ENCODE measurements around the gene VDR. TPM values are rescaled to one million over a fixed set of nuclear protein-coding genes. Genes with fewer than 3 reads are reported as not detected.

Gene VDR
- total RNA-seq, 1 experiment from 2014 or later = 22.3 TPM

GRCh38 chr12:47846294-47846996 is 58.3 kb downstream of the VDR start:
- POLR2A ChIA-PET = interaction anchor here (0.9 kb wide), 1 partner anchor 14 kb away, joined by 3 read pairs; no protein-coding TSS in a partner anchor
- no peaks in the 10 kb centered on the region for H3K27me3 Mint-ChIP-seq (ENCODE audit: insufficient read depth, unreplicated experiment)
- no peak for TF ChIP-seq CTCF (IDR thresholded peaks at IDR 0.05; ENCODE audit: unreplicated experiment)
- intact Hi-C loops (cut with micrococcal nuclease) = no loop called here
- H3K4me3 Mint-ChIP-seq (ENCODE audit: unreplicated experiment) = no peak overlapping the region
- no peak overlapping the region for H3K27ac Mint-ChIP-seq (ENCODE audit: low read depth, unreplicated experiment)
- CTCF ChIA-PET = interaction anchor here (0.5 to 1.6 kb wide), 9 partner anchors 9 to 635 kb away, joined by 3 to 6 read pairs (median 4); no protein-coding TSS in a partner anchor
- peaks cover 57% of the 10 kb centered on the region for H3K36me3 Mint-ChIP-seq (ENCODE audit: insufficient read depth, unreplicated experiment)
- no peaks in the 10 kb centered on the region for H3K9me3 Mint-ChIP-seq (ENCODE audit: unreplicated experiment)
- peaks cover 15% of the 10 kb centered on the region for H3K4me1 Mint-ChIP-seq (ENCODE audit: insufficient read depth, unreplicated experiment)
- no TSS peak for BruUV-seq (replicated peaks)
- DNase-seq (ENCODE audit: unreplicated experiment) = no peak

- DNase-seq (ENCODE audit: unreplicated experiment) = no peak
- no peak for TF ChIP-seq CTCF (IDR thresholded peaks at IDR 0.05; ENCODE audit: unreplicated experiment)
- Mint-ChIP-seq H3K27ac (ENCODE audit: low read depth, unreplicated experiment) (no peak overlapping the region), H3K9me3 (ENCODE audit: unreplicated experiment) (no peaks in the 10 kb centered on the region), H3K4me1 (ENCODE audit: insufficient read depth, unreplicated experiment) (peaks cover 11% of the 10 kb centered on the region), H3K36me3 (ENCODE audit: insufficient read depth, unreplicated experiment) (peaks cover 50% of the 10 kb centered on the region), H3K27me3 (ENCODE audit: insufficient read depth, unreplicated experiment) (no peaks in the 10 kb centered on the region), H3K4me3 (ENCODE audit: unreplicated experiment) (no peak overlapping the region)
- intact Hi-C loops (cut with micrococcal nuclease) = no loop called here
- CTCF ChIA-PET = interaction anchor here (0.6 to 14.9 kb wide), 3 partner anchors 26 to 1370 kb away, joined by 3 to 376 read pairs (median 3); no protein-coding TSS in a partner anchor
- BruUV-seq (replicated peaks) = no TSS peak
- POLR2A ChIA-PET = interaction anchor here (0.5 to 0.9 kb wide), 2 partner anchors 24 to 138 kb away, joined by 3 read pairs; no protein-coding TSS in a partner anchor
Observed at GRCh38 chr12:47845081-47845480, 59.7 kb downstream of the VDR start.

- CTCF ChIA-PET = interaction anchor here (0.6 to 14.9 kb wide), 3 partner anchors 16 to 1369 kb away, joined by 3 to 376 read pairs (median 96); no protein-coding TSS in a partner anchor
Observed at GRCh38 chr12:47844264-47845019, 60.4 kb downstream of the VDR start.

More at GRCh38 chr12:47844264-47845019, 60.4 kb downstream of the VDR start:
- H3K27ac Mint-ChIP-seq (ENCODE audit: low read depth, unreplicated experiment) = no peak overlapping the region
- H3K36me3 Mint-ChIP-seq (ENCODE audit: insufficient read depth, unreplicated experiment) = peaks cover 45% of the 10 kb centered on the region
- no peak for DNase-seq (ENCODE audit: unreplicated experiment)
- POLR2A ChIA-PET = interaction anchor here (0.5 to 0.9 kb wide), 3 partner anchors 19 to 137 kb away, joined by 3 read pairs; no protein-coding TSS in a partner anchor
- TF ChIP-seq CTCF (IDR thresholded peaks at IDR 0.05; ENCODE audit: unreplicated experiment) = no peak
- intact Hi-C loops (cut with micrococcal nuclease) = no loop called here
- H3K9me3 Mint-ChIP-seq (ENCODE audit: unreplicated experiment) = no peaks in the 10 kb centered on the region
- peaks cover 9% of the 10 kb centered on the region for H3K4me1 Mint-ChIP-seq (ENCODE audit: insufficient read depth, unreplicated experiment)
- no peaks in the 10 kb centered on the region for H3K27me3 Mint-ChIP-seq (ENCODE audit: insufficient read depth, unreplicated experiment)
- no peak overlapping the region for H3K4me3 Mint-ChIP-seq (ENCODE audit: unreplicated experiment)
- BruUV-seq (replicated peaks) = no TSS peak
